ENCODE data around the gene EID3.
A peak's percentile ranks its signal among the peaks of the same experiment; 100 is the strongest.
"Not testable (repeated sequence)": the region's sequence is repeated elsewhere in the genome, so short reads cannot be mapped to it uniquely, and the experiment has no call there.

EID3 gene

GRCh38 chr12:104303538-104304151 is at the start of gene EID3:
TSS of gene EID3 (plus strand) at chr12:104303739. CDS start at chr12:104303935, 196 bp downstream.
- FAIRE-seq: no peak

DNA sequence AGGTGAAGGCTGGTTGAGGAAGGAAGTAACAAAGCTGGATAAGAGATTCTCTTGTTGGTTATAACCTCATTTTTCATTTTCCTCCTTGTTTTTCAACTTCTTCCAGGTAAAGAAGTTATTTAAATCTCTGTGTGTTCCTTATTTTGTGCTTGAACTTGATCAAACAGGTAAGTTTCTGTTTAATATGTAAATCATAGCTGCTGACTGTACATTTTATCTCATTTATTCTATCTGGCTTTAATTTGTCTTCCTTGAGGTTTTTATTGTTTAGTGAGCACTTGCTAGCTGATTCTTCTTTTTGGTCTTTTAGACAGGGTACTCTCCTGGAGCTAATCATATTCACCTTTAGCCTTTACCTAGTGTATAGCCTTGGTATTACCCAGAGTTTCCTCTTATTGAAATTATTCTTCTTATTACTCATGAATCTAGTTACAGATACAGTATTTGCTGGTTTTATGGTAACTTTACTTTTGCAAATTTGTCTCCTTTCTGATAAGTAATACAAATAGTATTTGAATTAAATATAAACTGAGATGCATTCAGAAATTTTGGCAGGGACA is 45.5 kb upstream of the EID3 start:
- no peak for FAIRE-seq

DNA sequence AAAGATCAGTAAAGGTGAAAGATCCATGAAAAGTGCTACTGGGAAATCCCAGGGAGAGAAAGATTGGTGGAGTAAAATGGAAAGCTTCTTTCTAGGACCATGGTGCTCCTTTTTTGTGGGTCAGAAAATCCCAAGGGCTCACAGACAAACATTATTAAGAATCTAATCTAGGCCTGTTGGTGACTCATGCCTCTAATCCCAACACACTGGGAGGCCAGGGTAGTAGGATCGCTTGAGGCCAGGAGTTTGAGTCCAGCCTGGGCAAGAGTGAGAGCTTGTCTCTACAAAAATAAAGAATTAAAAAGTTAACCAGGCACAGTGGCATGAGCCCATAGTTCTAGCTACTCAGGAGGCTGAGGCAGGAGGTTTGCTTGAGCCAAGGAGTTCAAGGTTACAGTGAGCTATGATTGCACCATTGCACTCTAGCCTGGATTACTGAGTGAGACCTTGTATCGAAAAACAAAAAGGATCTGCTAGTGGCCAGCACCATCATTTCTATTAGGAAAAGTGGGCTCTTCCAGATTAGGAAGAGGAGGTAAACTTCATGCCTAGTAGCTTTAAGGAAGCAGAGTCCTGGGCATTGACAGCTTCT is 45.0 kb upstream of the EID3 start:
- no peak for FAIRE-seq

DNA sequence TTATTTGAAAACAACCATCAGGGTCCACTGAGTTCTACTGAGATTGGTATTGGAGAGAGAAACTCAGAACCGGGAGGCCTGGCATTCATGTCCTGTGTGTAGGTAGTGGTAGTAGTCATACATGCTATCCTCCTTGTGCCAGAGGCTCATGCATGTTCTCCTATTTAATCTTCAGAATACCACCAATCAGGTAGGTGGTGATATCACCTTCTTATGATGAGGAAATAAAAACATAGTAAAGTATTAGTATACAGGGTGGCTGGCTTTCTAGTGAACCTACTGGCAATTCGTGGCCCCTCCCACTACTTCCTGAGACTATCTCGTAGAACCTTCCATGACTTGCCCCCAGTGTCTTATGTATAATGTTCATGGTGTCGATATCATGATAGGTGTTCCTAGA is 40.5 kb upstream of the EID3 start:
- no peak for FAIRE-seq

GRCh38 chr12:104263580-104264358 is 39.8 kb upstream of the EID3 start:
- FAIRE-seq: no peak

DNA sequence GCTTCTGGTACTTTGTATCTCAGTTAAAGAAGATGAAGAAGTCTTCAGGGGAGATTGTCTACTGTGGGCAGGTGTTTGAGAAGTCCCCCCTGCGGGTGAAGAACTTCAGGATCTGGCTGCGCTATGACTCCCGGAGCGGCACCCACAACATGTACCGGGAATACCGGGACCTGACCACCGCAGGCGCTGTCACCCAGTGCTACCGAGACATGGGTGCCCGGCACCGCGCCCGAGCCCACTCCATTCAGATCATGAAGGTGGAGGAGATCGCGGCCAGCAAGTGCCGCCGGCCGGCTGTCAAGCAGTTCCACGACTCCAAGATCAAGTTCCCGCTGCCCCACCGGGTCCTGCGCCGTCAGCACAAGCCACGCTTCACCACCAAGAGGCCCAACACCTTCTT is 38.1 kb upstream of the EID3 start:
- not testable (repeated sequence) for FAIRE-seq

DNA sequence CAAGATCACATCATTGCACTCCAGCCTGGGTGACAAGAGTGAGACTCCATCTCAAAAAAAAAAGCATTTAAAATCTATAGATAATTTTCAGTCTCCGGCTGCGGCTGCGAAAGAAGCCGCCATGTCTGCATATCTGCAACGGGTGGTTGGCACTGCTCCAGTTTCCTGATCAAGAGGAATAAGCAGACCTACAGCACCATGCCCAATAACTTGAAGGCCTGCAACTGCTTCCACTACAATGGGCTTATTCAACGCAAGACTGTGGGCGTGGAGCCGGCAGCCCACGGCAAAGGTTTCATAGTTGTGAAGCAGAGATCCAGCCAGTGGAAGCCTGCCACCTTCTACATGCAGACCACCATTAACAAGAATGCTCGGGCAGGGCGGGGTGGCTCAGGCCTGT is 30.6 kb upstream of the EID3 start:
- no peak for FAIRE-seq

DNA sequence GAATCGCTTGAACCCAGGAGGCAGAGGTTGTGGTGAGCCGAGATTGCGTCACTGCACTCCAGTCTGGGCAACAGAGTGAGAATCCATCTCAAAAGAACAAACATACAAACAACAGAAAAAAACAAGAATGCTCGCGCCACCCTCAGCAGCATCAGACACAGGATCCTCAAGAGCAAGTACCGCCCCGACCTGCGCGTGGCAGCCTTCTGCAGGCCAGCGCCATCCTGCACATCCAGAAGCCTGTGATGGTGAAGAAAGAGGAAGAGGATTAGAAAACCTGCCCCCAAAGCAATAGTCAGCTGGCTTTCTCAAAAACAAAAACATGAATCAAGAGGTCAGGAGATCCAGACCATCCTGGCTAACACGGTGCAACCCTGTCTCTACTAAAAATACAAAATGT is 30.0 kb upstream of the EID3 start:
- no peak for FAIRE-seq

DNA sequence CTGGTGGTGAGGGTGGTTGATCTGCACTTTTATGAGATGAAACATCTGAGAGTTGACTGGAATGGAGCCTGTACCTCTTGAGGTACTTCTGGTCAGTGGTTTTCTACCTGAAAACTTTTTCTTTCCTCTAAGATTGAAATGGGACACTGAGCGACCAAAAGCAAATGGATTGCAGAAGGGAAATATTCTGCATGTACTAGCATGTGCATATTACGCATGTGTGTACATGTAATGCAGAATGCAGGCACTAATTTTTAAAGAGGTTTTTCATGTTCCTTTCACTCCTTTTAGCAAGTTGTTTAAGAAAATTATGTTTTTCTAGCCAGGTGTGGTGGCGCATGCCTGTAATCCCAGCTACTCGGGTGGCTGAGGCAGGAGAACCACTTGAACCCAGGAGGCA is 28.7 kb upstream of the EID3 start:
- no peak for FAIRE-seq

DNA sequence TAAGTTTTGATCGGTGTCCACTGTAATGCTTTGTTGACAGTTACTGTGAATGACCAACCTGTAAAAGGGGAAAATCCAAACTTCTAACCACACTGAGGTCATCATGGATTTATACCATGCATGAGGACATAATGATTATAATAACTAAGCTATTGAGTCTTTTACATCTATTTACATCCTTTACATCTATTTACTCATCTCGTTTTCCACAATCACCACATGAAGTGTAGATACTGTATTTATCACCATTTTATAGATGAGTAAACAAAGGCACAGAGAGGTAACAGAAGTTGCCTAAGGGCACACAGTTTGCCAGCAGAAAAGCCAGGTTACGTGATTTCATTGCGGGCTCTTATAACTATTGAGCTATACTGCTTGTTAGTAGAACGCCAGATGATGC is 27.9 kb upstream of the EID3 start:
- no peak for FAIRE-seq

DNA sequence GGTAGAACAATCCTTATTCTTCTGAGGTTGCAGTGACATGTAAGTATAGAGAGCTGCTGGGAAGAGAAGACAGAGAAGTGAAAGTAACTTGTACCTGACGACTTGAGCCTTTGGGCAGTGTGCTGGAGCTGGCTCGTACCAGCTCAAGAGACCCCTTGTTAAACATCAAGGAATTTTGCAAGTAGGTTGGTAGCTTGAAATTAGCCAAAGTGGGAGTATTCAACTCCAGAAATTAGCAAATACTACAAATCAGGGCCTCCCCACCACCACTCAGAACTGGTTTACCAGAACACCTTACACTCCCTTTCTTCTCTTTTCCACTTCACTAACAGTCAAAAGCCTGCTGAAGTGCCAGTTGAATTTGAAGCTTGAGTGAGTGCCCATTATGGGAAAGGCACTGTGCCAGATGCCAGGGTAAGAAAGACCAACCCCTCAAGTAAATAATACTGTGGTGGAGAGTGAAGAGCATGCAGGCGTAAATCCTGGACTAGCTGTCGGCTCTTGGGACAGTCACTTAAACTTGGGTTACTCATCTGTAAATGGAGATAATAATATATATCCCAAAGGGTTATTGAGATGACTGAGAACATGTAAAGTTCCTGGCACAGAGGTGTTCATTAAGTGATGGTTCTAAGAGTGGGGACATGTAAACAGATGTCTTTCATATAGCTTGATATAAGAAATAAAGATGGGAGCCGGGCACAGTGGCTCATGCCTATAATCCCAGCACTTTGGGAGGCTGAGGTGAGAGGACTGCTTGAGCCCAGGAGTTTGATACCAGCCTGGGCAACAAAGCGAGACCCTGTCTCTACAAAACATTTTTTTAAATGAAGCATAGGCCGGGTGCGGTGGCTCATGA is 27.0 kb upstream of the EID3 start:
- no peak for FAIRE-seq

DNA sequence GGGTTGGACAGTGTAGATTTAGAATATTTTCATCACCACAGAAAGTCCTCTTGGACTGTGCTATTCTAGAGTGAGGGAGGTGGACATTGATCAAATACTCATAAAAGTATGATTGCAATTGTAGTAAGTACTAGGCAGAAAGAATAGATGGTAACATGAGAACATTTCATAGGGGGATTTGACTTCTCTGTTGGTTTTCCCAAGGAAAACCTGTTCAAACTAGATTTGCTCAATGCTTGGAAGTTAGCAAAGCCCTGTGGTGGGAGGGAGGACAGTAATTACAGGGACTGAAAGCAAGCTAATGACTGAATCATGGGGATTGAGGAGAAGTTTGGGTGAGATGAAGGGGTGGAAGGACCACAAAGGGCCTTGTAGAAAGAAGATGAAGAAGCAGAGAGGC is 24.4 kb upstream of the EID3 start:
- no peak for FAIRE-seq

- FAIRE-seq: no peak
Observed at GRCh38 chr12:104280111-104280510, 23.4 kb upstream of the EID3 start.

- no peak for FAIRE-seq
Observed at GRCh38 chr12:104280717-104281458, 22.7 kb upstream of the EID3 start.

GRCh38 chr12:104281636-104282035 is 21.9 kb upstream of the EID3 start:
- no peak for FAIRE-seq

DNA sequence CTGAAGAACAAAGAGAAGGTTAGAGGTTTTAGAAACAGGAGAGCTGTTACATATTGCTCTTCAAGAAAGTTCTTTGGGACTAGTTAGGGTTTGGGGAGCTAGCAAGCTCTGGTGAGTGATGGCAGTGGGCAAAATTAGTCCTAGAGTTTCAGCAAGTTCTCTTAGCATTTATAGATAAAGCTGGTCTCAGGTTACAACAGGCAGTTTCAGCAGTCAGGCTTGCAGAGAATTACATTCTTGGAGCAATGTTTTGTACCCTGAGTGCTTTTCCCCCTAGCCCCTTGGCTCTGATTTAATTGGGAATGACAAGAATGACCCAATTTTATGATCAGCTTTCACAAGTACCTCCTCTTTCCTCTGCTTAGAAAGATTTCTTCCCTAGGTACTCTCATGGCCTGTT is 21.4 kb upstream of the EID3 start:
- FAIRE-seq: no peak

DNA sequence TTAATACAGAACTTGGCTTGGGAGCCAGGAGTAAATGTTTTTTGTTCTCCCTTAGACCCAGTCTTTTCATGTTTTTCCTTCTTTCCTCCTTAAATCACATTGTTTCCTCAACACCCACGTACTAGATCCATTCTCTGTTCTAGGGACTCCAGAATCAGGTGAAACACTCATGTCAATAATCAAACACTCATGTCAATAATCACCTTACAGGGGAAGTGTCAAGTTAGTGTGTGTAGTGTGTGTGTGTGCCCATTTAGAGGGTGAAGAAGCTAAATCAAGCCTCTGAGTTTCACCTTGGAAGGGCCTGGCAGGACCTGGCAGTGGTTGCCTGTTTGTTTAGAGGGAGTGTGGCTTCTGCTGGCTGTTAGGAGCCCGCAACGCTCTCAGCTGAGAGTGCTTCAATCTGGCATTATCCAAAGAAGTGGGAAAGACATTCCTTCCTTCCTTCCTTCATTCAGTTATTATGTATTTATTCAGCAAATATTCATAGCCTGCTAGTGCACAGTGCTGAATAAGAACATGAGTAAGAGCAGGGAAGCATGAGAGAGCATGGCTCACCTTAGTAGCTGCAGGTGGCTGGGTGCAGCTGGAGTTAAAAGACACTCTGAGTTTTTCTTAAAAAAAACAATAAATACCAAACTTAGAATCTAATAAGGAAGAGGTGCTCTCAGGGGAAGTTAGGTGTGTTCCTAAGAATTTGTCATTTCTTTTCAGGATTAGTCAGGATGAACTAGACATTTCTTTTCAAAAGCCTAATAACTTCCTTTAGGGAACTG is 17.6 kb upstream of the EID3 start:
- FAIRE-seq: no peak

DNA sequence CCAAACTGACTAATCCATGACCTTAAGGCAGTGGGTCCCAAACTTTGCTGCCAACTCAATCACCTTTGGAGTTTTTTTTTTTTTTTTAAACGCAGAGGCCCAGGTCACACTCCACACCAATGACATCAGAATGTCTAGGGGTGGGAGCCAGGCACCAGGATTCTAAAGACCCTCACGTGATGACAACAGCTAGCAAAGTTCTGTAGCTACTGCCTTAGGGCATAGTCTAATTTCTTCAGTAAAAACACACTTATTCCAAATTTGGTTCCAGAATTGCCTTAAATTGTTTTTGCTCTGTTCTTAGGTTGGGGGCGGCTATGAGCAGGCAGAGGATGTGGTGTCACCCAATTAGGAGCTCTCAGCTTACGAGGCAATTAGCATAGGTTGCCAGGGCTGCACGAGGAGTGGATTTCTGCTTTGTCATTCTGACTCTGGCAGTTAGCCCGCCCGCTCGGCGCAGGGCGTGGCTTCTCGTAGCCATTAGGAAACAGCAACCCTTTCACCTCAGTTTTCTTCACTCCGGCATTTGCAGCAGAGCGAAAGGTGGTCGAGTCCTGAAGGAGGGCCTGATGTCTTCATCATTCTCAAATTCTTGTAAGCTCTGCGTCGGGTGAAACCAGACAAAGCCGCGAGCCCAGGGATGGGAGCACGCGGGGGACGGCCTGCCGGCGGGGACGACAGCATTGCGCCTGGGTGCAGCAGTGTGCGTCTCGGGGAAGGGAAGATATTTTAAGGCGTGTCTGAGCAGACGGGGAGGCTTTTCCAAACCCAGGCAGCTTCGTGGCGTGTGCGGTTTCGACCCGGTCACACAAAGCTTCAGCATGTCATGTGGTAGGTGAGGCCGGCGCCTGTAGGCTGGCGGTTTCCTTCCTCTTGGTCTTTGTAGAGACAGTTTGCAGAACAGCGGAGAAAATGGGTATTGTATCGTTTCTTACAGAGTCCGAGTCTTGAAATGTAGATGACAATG is 16.7 kb upstream of the EID3 start:
- peak; percentile 98 for FAIRE-seq

DNA sequence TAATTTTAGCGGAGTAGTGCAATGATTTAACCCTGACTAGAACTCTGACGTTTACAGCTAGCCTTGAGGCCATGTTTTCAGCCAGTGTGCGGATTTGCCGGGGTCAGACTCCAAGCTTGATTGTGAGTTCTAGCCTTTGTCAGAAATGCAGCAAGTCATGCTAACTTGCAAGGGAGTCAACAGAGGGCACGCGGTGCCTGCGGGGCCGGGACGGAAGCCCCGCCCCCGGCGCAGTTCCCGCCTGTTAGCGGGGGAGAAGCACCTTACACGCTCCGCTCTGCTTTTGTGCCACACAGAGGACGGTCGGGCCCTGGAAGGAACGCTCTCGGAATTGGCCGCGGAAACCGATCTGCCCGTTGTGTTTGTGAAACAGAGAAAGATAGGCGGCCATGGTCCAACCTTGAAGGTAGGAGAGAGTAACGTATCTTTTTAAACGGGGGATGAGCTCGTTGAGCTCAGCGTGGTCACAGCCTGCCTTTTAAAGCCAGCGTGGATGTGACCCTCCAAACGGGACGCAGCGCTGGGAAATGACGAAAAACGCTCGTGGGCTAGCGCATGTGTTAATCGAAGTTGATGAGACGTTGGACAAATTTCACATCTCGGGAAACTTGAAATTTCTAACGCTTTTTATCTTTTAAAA is 14.8 kb upstream of the EID3 start:
- FAIRE-seq: peak; percentile 82

DNA sequence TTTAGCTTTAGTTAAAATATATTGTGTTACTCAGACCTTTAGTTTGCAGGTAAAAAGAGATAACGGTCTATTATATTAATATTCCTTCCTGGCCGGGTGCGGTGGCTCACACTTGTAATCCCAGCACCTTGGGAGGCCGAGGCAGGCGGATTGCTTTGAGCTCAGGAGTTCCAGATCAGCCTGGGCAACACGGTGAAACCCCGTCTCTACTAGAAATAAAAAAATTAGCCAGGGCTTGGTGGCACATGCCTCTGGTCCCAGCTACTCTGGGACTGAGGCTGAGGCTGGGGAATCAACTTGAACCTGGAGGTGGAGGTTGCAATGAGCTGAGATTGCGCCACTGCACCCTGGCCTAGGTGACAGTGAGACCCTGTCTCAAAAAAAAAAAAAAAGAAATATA is 13.2 kb upstream of the EID3 start:
- no peak for FAIRE-seq
